Muscle of arm (tissue), 12 donors: ENCODE results near the gene MRPL4. TPM values are rescaled to one million over a fixed set of nuclear protein-coding genes. Genes with fewer than 3 reads are reported as not detected.
A peak's percentile ranks its signal among the peaks of the same experiment; 100 is the strongest.
"Not testable (repeated sequence)": the region's sequence is repeated elsewhere in the genome, so short reads cannot be mapped to it uniquely, and the experiment has no call there.

ENCODE experiments used
- DNase-seq: peaks from one replicate; pipeline ENCODE4 v3.0.0-alpha.2; 2013
- polyA plus RNA-seq, 12 donors: library from polyadenylated mRNA; unstranded; fragments of 120-200 nt; gene quantifications; one replicate each; pipeline ENCODE4 v1.2.1, GENCODE V29; 2013; ENCODE audit not compliant: insufficient read length in 12 of 12

MRPL4 gene
- polyA plus RNA-seq, 12 donors = 19.6 to 40.3 (median 26.0) TPM; not detected in 1

GRCh38 chr19:10256970-10257615, 5.1 kb downstream of the MRPL4 start:
- no peak for DNase-seq

GRCh38 chr19:10258080-10258710, 6.2 kb downstream of the MRPL4 start:
- DNase-seq = no peak

GRCh38 chr19:10259162-10259905, 7.3 kb downstream of the MRPL4 start:
- DNase-seq = peak; percentile 79

- DNase-seq = no peak
Measured at GRCh38 chr19:10260141-10260584, 8.1 kb downstream of the MRPL4 start.

GRCh38 chr19:10262771-10263170, 10.8 kb downstream of the MRPL4 start:
- DNase-seq = no peak

GRCh38 chr19:10266706-10267105, 14.7 kb downstream of the MRPL4 start:
- DNase-seq = no peak

GRCh38 chr19:10268071-10268470, 16.1 kb downstream of the MRPL4 start:
- no peak for DNase-seq

GRCh38 chr19:10269333-10270179, 17.5 kb downstream of the MRPL4 start:
- DNase-seq = peak; percentile 82

GRCh38 chr19:10270180-10270615, 18.2 kb downstream of the MRPL4 start:
- DNase-seq = no peak

- peak; percentile 61 for DNase-seq
Measured at GRCh38 chr19:10270616-10271394, 18.8 kb downstream of the MRPL4 start, which contains the start of gene ICAM1. Gene ICAM1, plus strand, starts transcription at chr19:10271120. Its CDS starts 40 bp downstream, at chr19:10271160.

GRCh38 chr19:10271543-10272086, 19.6 kb downstream of the MRPL4 start:
- DNase-seq = no peak

- no peak for DNase-seq
Measured at GRCh38 chr19:10274589-10274988, 22.6 kb downstream of the MRPL4 start.

GRCh38 chr19:10277795-10278589, 26.0 kb downstream of the MRPL4 start:
- no peak for DNase-seq

- no peak for DNase-seq
Measured at GRCh38 chr19:10278935-10279334, 26.9 kb downstream of the MRPL4 start.

GRCh38 chr19:10279737-10280442, 27.9 kb downstream of the MRPL4 start:
- no peak for DNase-seq

- DNase-seq = not testable (repeated sequence)
Measured at GRCh38 chr19:10282043-10282442, 30.0 kb downstream of the MRPL4 start.

- DNase-seq = no peak
Measured at GRCh38 chr19:10283301-10284064, 31.5 kb downstream of the MRPL4 start.
